Peyer's patch (tissue), 4 donors: Measurements from ENCODE around the gene ACSL1.

ENCODE experiments used
- CTCF ChIP-seq, 6 experiments: fragments of 450-650 bp in 4 of 6; fragments of 200-600 bp in 2 of 6; sonication (generic) in 1 of 6; IDR thresholded peaks; one replicate each; pipeline ENCODE4 v1.5.1; 2017 to 2019; ENCODE audit warnings: antibody characterized with exemption in 6 of 6, mild to moderate bottlenecking in 3 of 6, moderate library complexity in 1 of 6
- POLR2A ChIP-seq, 2 donors: fragments of 450-650 bp; IDR thresholded peaks; one replicate each; pipeline ENCODE4 v1.5.1; 2017; ENCODE audit warnings: antibody characterized with exemption in 2 of 2, mild to moderate bottlenecking in 2 of 2, moderate library complexity in 2 of 2

DNA sequence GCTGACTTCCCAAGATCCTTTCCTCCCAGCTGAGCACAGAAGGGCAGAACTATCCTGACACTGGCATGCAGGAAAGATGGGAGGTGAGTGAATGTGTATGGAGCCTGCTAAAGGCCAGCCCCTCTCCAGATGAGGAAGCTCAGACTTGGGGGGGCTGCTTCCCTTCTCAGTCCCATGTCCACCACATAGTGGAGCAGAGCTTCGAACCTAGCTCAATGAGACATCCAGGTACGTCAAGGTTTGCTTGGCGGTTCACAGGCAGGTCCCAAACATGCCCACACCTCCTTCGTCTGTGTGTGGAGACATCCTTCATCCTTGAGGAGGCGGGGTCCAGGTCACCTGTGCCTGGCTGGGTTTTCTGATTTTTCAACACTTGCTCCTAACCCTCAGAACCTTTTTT is 31.3 kb downstream of the ACSL1 start:
- TF ChIP-seq CTCF (IDR thresholded peaks at IDR 0.05): no peak
- TF ChIP-seq POLR2A (IDR thresholded peaks at IDR 0.05): no peak
